H1 (cell line): ENCODE measurements around the gene MGRN1. TPM values are rescaled to one million over a fixed set of nuclear protein-coding genes. Genes with fewer than 3 reads are reported as not detected.
A peak's percentile ranks its signal among the peaks of the same experiment; 100 is the strongest.

Experiments
- CTCF ChIA-PET: fragments of 300-600 bp; sonication (Branson Sonifier 250); formaldehyde crosslinking; loops from one replicate; lab custom pipeline; 2021; ENCODE audit not compliant: partially characterized antibody; lab: Charles Lee
- POLR2A ChIA-PET: fragments of 300-600 bp; sonication (Branson Sonifier 250); formaldehyde crosslinking; loops from one replicate; lab custom pipeline; 2021; ENCODE audit warnings: inconsistent platforms; ENCODE audit not compliant: partially characterized antibody; lab: Charles Lee
- DNase-seq, 2 experiments: peaks; one replicate each; pipeline versions ENCODE4 v3.0.0 to v3.0.0-alpha.2; 2010 to 2022; ENCODE audit warnings: low spot score in 2 of 2, low read depth in 1 of 2, mixed read lengths in 1 of 2
- FAIRE-seq: peaks from 2 replicates; lab custom pipeline; 2011; peaks lifted over from hg19 to GRCh38; lab: Jason Lieb, UNC
- H2AFZ ChIP-seq: 2 replicates; pipeline ENCODE4 v1.8.1; 2012; ENCODE audit warnings: low read length, inconsistent platforms
- H2AK5ac ChIP-seq: 2 replicates; pipeline ENCODE4 v1.6.1; 2013; ENCODE audit warnings: low read depth, low read length
- H2BK120ac ChIP-seq: replicated peaks from 2 replicates; pipeline ENCODE3; 2013; ENCODE audit warnings: low read depth, low read length, inconsistent platforms
- H2BK12ac ChIP-seq: 2 replicates; pipeline ENCODE4 v1.6.1; 2013; ENCODE audit warnings: low read depth, low read length
- H2BK15ac ChIP-seq: 2 replicates; pipeline ENCODE4 v1.6.1; 2013; ENCODE audit warnings: low read length
- H2BK20ac ChIP-seq: 2 replicates; pipeline ENCODE4 v1.6.1; 2013; ENCODE audit warnings: low read length
- H2BK5ac ChIP-seq: 2 replicates; pipeline ENCODE4 v1.6.1; 2013; ENCODE audit warnings: low read depth, low read length
- H3K14ac ChIP-seq: 2 replicates; pipeline ENCODE4 v1.6.1; 2013; ENCODE audit warnings: inconsistent platforms; ENCODE audit not compliant: insufficient read length
- H3K18ac ChIP-seq: 2 replicates; pipeline ENCODE4 v1.6.1; 2013; ENCODE audit warnings: low read length; ENCODE audit errors: extremely low read depth
- H3K23ac ChIP-seq: 2 replicates; pipeline ENCODE4 v1.6.1; 2013; ENCODE audit warnings: inconsistent platforms; ENCODE audit not compliant: insufficient read length
- H3K23me2 ChIP-seq: 2 replicates; pipeline ENCODE4 v1.6.1; 2013; ENCODE audit warnings: low read depth, low read length
- H3K27ac ChIP-seq: 2 replicates; pipeline ENCODE4 v1.6.1; 2011; ENCODE audit warnings: low read depth, low read length, inconsistent platforms
- H3K27me3 ChIP-seq, 4 experiments: replicated peaks in 1 of 4; 1 replicate in 1 of 4; 2 replicates in 3 of 4; pipeline versions ENCODE4 v1.6.1 to v1.8.1; 2011 to 2013; ENCODE audit warnings: low read length in 3 of 4, mild to moderate bottlenecking in 3 of 4, inconsistent platforms in 2 of 4, mixed read lengths in 2 of 4, moderate library complexity in 1 of 4; ENCODE audit not compliant: control insufficient read depth in 3 of 4, insufficient read depth in 3 of 4; ENCODE audit errors: extremely low read depth in 1 of 4
- H3K36me3 ChIP-seq, 4 experiments: 2 replicates each; pipeline versions ENCODE4 v1.6.1 to v1.8.1; 2011 to 2013; ENCODE audit warnings: mild to moderate bottlenecking in 4 of 4, low read length in 3 of 4, moderate library complexity in 2 of 4, control low read depth in 1 of 4, inconsistent platforms in 1 of 4; ENCODE audit not compliant: insufficient read depth in 4 of 4, control insufficient read depth in 2 of 4
- H3K4ac ChIP-seq: replicated peaks from 2 replicates; pipeline ENCODE3; 2013; ENCODE audit warnings: low read length, low read depth, mixed read lengths, inconsistent platforms; ENCODE audit not compliant: insufficient read length
- H3K4me1 ChIP-seq, 4 experiments: replicated peaks in 1 of 4; 1 replicate in 1 of 4; 2 replicates in 3 of 4; pipeline versions ENCODE4 v1.6.1 to v1.8.1; 2011 to 2013; ENCODE audit warnings: low read length in 3 of 4, inconsistent platforms in 2 of 4, mixed read lengths in 1 of 4; ENCODE audit not compliant: insufficient read depth in 4 of 4, control insufficient read depth in 3 of 4
- H3K4me2 ChIP-seq, 2 experiments: 2 replicates each; pipeline versions ENCODE4 v1.6.1 to v1.8.1; 2011 to 2013; ENCODE audit warnings: low read depth in 2 of 2, low read length in 2 of 2, control low read depth in 1 of 2, inconsistent platforms in 1 of 2, mild to moderate bottlenecking in 1 of 2; ENCODE audit not compliant: insufficient read depth in 1 of 2
- H3K4me3 ChIP-seq, 4 experiments: fragments of 200-600, 300-600 bp in 1 of 4; sonication (generic), shearing (Covaris generic), sonication (Bioruptor Twin) in 1 of 4; 2 replicates each; pipeline versions ENCODE4 v1.5.1 to v1.8.1; 2011 to 2016; ENCODE audit warnings: low read length in 4 of 4, low read depth in 3 of 4, control low read depth in 2 of 4, inconsistent platforms in 2 of 4, mild to moderate bottlenecking in 2 of 4, mixed read lengths in 1 of 4, moderate library complexity in 1 of 4; ENCODE audit not compliant: insufficient read depth in 2 of 4; ENCODE audit errors: extremely low read depth in 1 of 4
- H3K56ac ChIP-seq: replicated peaks from 2 replicates; pipeline ENCODE3; 2013; ENCODE audit warnings: low read depth, mild to moderate bottlenecking, mixed read lengths, low read length, inconsistent platforms; ENCODE audit not compliant: insufficient read length
- H3K79me1 ChIP-seq: 2 replicates; pipeline ENCODE4 v1.6.1; 2013; ENCODE audit warnings: low read depth, low read length, control low read depth
- H3K79me2 ChIP-seq, 2 experiments: 2 replicates each; pipeline versions ENCODE4 v1.6.1 to v1.8.1; 2012 to 2013; ENCODE audit warnings: low read length in 2 of 2, mild to moderate bottlenecking in 2 of 2, inconsistent platforms in 1 of 2; ENCODE audit not compliant: insufficient read depth in 2 of 2, control insufficient read depth in 1 of 2
- H3K9ac ChIP-seq, 4 experiments: replicated peaks in 1 of 4; 1 replicate in 1 of 4; 2 replicates in 3 of 4; pipeline versions ENCODE4 v1.6.1 to v1.8.1; 2011 to 2013; ENCODE audit warnings: low read depth in 3 of 4, low read length in 3 of 4, control low read depth in 2 of 4, mild to moderate bottlenecking in 2 of 4, moderate library complexity in 2 of 4, inconsistent platforms in 1 of 4; ENCODE audit errors: extremely low read depth in 1 of 4
- H3K9me3 ChIP-seq, 2 experiments: 2 replicates each; pipeline versions ENCODE4 v1.6.1 to v1.8.1; 2012 to 2013; ENCODE audit warnings: mild to moderate bottlenecking in 2 of 2, moderate library complexity in 2 of 2, control low read depth in 1 of 2, inconsistent platforms in 1 of 2, low read depth in 1 of 2, low read length in 1 of 2, mixed read lengths in 1 of 2; ENCODE audit not compliant: insufficient read depth in 2 of 2
- H4K20me1 ChIP-seq, 2 experiments: replicated peaks in 1 of 2; 2 replicates each; pipeline versions ENCODE3 to v1.8.1; 2011 to 2013; ENCODE audit warnings: inconsistent platforms in 2 of 2, low read length in 2 of 2, mild to moderate bottlenecking in 1 of 2; ENCODE audit not compliant: insufficient read depth in 2 of 2, control insufficient read depth in 1 of 2
- H4K5ac ChIP-seq: 2 replicates; pipeline ENCODE4 v1.6.1; 2013; ENCODE audit warnings: low read length, low read depth, mixed read lengths, inconsistent platforms; ENCODE audit not compliant: insufficient read length
- H4K8ac ChIP-seq: 2 replicates; pipeline ENCODE4 v1.8.0; 2013; ENCODE audit warnings: mild to moderate bottlenecking, moderate library complexity, low read length, inconsistent platforms; ENCODE audit not compliant: insufficient read depth; ENCODE audit errors: extremely low read depth
- H4K91ac ChIP-seq: replicated peaks from 2 replicates; pipeline ENCODE3; 2013; ENCODE audit warnings: low read length, mixed read lengths, inconsistent platforms; ENCODE audit not compliant: insufficient read length
- CEBPB ChIP-seq: IDR thresholded peaks from 2 replicates; pipeline ENCODE4 v1.6.1; 2012; ENCODE audit warnings: low read depth, low read length
- EGR1 ChIP-seq: IDR thresholded peaks from 2 replicates; pipeline ENCODE4 v1.6.1; 2011; ENCODE audit warnings: low read depth, low read length, borderline replicate concordance
- GTF2F1 ChIP-seq: IDR thresholded peaks from 2 replicates; pipeline ENCODE4 v1.6.1; 2012; ENCODE audit warnings: low read depth, low read length, improper control_type of control experiment, borderline replicate concordance
- WGBS, 2 experiments: shearing (Covaris generic) in 1 of 2; methylation state at CpG; one replicate each; pipeline versions ENCODE4 v1.1.6 to v1.1.7; 2013 to 2015; ENCODE audit warnings: low lambda C conversion rate in 2 of 2, mixed read lengths in 2 of 2, inconsistent platforms in 1 of 2, low coverage in 1 of 2, missing lambda C conversion rate in 1 of 2; ENCODE audit not compliant: insufficient replicate concordance in 2 of 2, insufficient coverage in 1 of 2, insufficient read length in 1 of 2; ENCODE audit errors: extremely low coverage in 1 of 2, missing lambda C conversion rate in 1 of 2; 5-methylcytosine and 5-hydroxymethylcytosine counted together
- polyA plus RNA-seq, 7 experiments: library from polyadenylated mRNA; depleted of rRNA in 3 of 7; stranded (reverse) in 5 of 7; unstranded in 2 of 7; fragments of >200 nt in 5 of 7; fragments of 200-250 nt in 2 of 7; gene quantifications; 1 replicate in 5 of 7; 2 replicates in 1 of 7; 4 replicates in 1 of 7; pipeline versions ENCODE4 v1.2.1 to v1.2.3, GENCODE V29; 2011 to 2013; ENCODE audit warnings: missing spikeins in 2 of 7, mixed read lengths in 2 of 7
- total RNA-seq: library from RNA; stranded (reverse); fragmentation: NEBNext Ultra II Directional; extraction: Animal tissue kit (Norgen Biotek cat#: 25700); gene quantifications from 2 replicates; pipeline ENCODE4 v1.2.1, GENCODE V29; 2021

The MGRN1 gene
- total and polyA plus RNA-seq, 2 of the 8 experiments (the other 6 are each of a cell fraction or from before 2014, with no cell fraction given), result 15.0 to 82.3 TPM

GRCh38 chr16:4633910-4634635 is 9.4 kb downstream of the MGRN1 start:
- Histone ChIP-seq H3K23ac (no peak overlapping the region), H3K4me1 (no peaks in the 10 kb centered on the region; a peak in 1 of 7 replicates), H3K36me3 (peaks cover 0 to 6% (median under 1%) of the 10 kb centered on the region in 4 experiments; a peak in 2 of 8 replicates), H2BK5ac (no peak overlapping the region), H3K27me3 (no peaks in the 10 kb centered on the region; a peak in 1 of 7 replicates), H3K9me3 (no peaks in the 10 kb centered on the region), H3K23me2 (no peaks in the 10 kb centered on the region), H3K4me2 (no peak overlapping the region), H3K27ac (no peak overlapping the region), H2BK12ac (no peak overlapping the region), H2BK15ac (no peak overlapping the region), H2AK5ac (no peak overlapping the region), H4K91ac (no peak overlapping the region), H4K5ac (no peak overlapping the region), H3K79me1 (peaks cover 16% of the 10 kb centered on the region; the same call in 1 of the 2 replicates), H2AFZ (no peak overlapping the region), H2BK120ac (no peak overlapping the region), H3K79me2 (peaks cover 3 to 73% of the 10 kb centered on the region in 2 experiments), H2BK20ac (no peak overlapping the region), H3K4me3 (no peak overlapping the region), H3K4ac (no peak overlapping the region), H3K56ac (no peak overlapping the region), H4K20me1 (peaks cover 4 to 10% of the 10 kb centered on the region in 2 experiments), H3K9ac (no peak overlapping the region), H3K14ac (no peak overlapping the region), H4K8ac (peak overlapping the region; percentile 65), H3K18ac (no peak overlapping the region)
- 95% methylated on average over 19 of the region's 20 CpGs; no CpG with 5 or more reads in 1 of the 2 experiments for WGBS, 2 experiments
- ChIA-PET CTCF (interaction anchor here (0.7 to 7.4 kb wide), 13 partner anchors 8 to 119 kb away, joined by 3 to 49 read pairs (median 5); partner anchors contain the start of genes C16orf96, DNAAF8 and MGRN1), POLR2A (interaction anchor here (1.2 to 2.0 kb wide), 7 partner anchors 9 to 95 kb away, joined by 3 to 7 read pairs (median 4); partner anchors contain the start of gene CDIP1)
- FAIRE-seq, result no peak
- DNase-seq, result no peak
- TF ChIP-seq GTF2F1 (no peak), CEBPB (no peak), EGR1 (no peak)
